ENCODE data around the gene INTS1.

INTS1 gene

GRCh38 chr7:1537535-1538412 is 33.6 kb upstream of the INTS1 start:
- no peak for FAIRE-seq

GRCh38 chr7:1536743-1537534 is 32.8 kb upstream of the INTS1 start:
- DNase-seq (ENCODE audit: insufficient read length, low spot score) (peak; percentile 100), FAIRE-seq (no peak)
- peak; percentile 83; the same call in 1 of the 2 replicates for TF ChIP-seq POLR2A (IDR thresholded peaks at IDR 0.05; ENCODE audit: low read depth, low read length)

More at GRCh38 chr7:1537535-1538412, 33.6 kb upstream of the INTS1 start:
- TF ChIP-seq POLR2A (IDR thresholded peaks at IDR 0.05; ENCODE audit: low read depth, low read length): no peak; the same call in 1 of the 2 replicates
- DNase-seq (ENCODE audit: insufficient read length, low spot score): peak; percentile 96

- TF ChIP-seq POLR2A (IDR thresholded peaks at IDR 0.05; ENCODE audit: low read depth, low read length): no peak
- DNase-seq (ENCODE audit: insufficient read length, low spot score): no peak
- no peak for FAIRE-seq
These were observed 32.2 kb upstream of the INTS1 start for GRCh38 chr7:1536455-1536742.

DNA sequence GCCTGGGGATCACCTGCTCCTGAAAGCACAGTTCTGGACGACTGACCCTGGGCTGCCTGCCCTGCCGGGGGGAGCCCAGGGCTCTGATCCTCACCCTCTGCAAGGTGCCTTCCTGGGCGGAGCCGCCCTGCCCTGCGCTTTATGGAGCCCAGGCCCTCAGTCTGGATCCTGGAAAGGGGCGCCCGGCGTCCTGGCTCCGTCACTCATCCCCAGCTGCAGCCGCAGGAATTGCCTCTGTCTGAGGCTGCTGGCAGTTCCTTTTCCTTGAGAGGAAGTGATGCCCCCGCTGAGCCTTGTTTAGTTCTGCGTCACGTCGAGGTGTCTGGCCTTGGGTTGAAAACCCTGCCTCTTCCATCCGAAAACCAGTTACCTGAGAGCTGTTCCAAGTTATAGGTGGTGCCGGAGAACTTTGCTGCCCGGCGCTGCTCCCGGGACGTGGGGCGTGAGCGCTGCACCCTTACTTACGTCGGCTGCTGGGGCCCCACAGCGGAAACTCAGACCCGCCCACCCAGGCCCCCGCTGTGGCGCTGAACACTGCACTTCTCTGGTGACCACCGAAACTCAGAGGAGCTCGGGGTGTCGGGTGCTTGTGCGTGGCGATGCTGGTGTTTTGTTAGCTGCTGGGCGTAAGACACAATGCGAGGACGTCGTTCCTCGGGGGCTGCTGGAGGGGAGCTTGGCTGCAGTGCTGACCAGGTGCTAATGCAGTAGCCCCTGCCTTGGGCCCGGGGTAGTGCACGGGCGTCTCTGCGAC is 31.7 kb upstream of the INTS1 start:
- TF ChIP-seq POLR2A (IDR thresholded peaks at IDR 0.05; ENCODE audit: low read depth, low read length): no peak
- DNase-seq (ENCODE audit: insufficient read length, low spot score): no peak
- no peak for FAIRE-seq

DNA sequence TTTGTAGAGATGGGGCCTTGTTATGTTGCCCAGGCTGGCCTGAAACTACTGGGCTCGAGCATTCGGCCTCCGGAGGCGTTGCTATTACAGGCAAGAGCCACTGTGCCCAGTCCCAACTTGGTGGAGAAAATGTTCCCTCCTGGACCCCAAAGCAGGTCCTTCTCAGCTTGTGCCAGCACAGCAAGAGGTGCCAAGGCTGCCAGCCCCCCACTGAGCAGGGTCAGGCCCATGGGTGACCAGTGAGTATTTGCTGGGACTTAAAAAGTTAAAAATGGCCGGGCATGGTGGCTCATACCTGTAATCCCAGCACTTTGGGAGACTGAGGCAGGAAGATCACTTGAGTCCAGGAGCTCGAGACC is 30.9 kb upstream of the INTS1 start:
- FAIRE-seq (no peak), DNase-seq (ENCODE audit: insufficient read length, low spot score) (no peak)
- TF ChIP-seq POLR2A (IDR thresholded peaks at IDR 0.05; ENCODE audit: low read depth, low read length): no peak

DNA sequence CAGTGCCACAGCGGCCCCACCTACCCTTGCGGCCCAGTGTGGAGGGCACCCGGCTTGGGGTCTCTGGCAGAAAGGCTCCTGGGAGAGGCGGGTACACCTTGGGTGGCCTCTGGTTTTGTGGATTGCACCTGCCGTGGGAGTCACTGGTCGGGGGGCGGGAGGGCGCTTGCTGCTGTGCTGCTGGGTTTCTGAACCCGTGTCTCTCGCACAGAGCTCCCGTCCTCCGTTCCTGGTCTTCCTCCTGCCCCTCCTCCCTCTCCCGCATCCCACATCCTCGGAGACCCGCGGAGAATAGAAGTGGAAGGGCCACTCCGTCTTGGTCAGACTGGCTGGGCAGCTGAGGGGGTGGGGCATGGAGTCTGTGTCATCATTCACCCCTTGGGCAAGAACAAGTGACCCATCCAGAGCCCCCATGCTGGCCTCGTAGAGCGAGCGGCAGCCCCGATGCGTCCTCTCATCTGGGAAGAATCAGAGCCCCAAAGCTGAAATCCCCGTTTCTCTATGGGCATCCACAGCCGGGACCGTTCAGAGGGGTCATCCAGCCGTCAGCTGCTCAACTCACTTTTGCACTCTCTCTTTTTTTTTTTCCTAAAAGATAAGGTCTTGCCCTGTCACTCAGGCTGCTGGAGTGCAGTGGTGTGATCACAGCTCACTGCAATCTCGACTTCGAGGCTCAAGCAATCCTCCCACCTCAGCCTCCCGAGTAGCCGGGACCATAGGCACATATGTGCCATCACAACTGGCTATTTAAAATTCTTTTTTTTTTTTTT is 30.3 kb upstream of the INTS1 start:
- no peak for TF ChIP-seq POLR2A (IDR thresholded peaks at IDR 0.05; ENCODE audit: low read depth, low read length)
- FAIRE-seq (no peak), DNase-seq (ENCODE audit: insufficient read length, low spot score) (no peak)

- FAIRE-seq (peak; percentile 67), DNase-seq (ENCODE audit: insufficient read length, low spot score) (peak; percentile 100)
- peak; percentile 41; the same call in 1 of the 2 replicates for TF ChIP-seq POLR2A (IDR thresholded peaks at IDR 0.05; ENCODE audit: low read depth, low read length)
These were observed 29.5 kb upstream of the INTS1 start for GRCh38 chr7:1533547-1534329.

GRCh38 chr7:1533255-1533546 is 29.0 kb upstream of the INTS1 start:
- no peak for TF ChIP-seq POLR2A (IDR thresholded peaks at IDR 0.05; ENCODE audit: low read depth, low read length)
- DNase-seq (ENCODE audit: insufficient read length, low spot score) (no peak), FAIRE-seq (no peak)

- peak; percentile 52 for TF ChIP-seq POLR2A (IDR thresholded peaks at IDR 0.05; ENCODE audit: low read depth, low read length)
- FAIRE-seq (peak; percentile 69), DNase-seq (ENCODE audit: insufficient read length, low spot score) (peak; percentile 100)
These were observed 28.5 kb upstream of the INTS1 start for GRCh38 chr7:1532456-1533254.

DNA sequence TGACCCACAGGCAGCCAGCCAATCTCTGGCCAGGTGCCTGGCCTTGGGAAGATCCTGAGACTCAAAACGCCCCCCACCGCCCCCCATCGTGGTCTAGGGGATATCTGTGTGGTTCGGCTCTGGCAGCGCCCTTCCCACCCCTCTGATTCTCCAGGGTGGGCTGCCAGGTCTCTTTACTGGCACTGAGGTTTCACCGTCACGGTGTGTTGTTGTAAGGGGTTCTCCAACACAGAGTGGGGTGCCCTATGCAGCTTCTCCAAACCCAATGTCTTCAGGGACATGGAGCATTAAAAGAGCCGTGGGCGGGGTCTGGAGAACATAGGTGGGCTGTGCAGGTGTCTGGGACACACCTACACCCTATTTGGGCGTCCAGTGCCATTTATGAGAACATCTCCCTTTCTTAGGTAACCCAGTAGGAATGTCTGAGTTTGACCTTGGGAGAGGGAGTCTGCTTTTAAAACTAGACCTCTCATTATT is 27.8 kb upstream of the INTS1 start:
- FAIRE-seq (no peak), DNase-seq (ENCODE audit: insufficient read length, low spot score) (no peak)
- no peak for TF ChIP-seq POLR2A (IDR thresholded peaks at IDR 0.05; ENCODE audit: low read depth, low read length)

GRCh38 chr7:1531263-1531978 is 27.2 kb upstream of the INTS1 start:
- no peak for TF ChIP-seq POLR2A (IDR thresholded peaks at IDR 0.05; ENCODE audit: low read depth, low read length)
- DNase-seq (ENCODE audit: insufficient read length, low spot score) (no peak), FAIRE-seq (no peak)

DNA sequence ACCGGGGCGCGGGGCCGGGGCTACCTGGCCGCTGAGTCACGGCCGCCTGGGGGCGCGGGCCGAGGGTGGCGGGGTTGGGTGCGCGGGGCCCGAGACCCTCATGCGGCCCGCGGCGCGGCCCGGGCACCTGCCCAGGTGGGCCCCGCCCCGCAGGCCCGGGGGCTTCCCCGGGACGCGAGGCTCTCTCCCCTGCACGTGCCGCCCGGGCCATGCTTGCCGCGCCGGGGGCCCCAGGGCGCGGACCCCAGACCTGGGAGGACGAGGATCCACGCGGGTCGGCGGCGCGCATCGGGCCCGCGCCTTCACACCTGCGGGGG is 26.7 kb upstream of the INTS1 start:
- no peak for TF ChIP-seq POLR2A (IDR thresholded peaks at IDR 0.05; ENCODE audit: low read depth, low read length)
- DNase-seq (ENCODE audit: insufficient read length, low spot score): no peak
- no peak for FAIRE-seq

All from H54 (cell line).